ENCODE results near the gene KLF15. TPM values are rescaled to one million over a fixed set of nuclear protein-coding genes. Genes with fewer than 3 reads are reported as not detected.

Gene KLF15
- total and polyA plus RNA-seq, 2 of the 4 experiments (the other 2 are of a cell fraction), result 0.18 to 0.24 TPM

- in situ Hi-C loops (cut with MboI; ENCODE audit: low sequenced_read_pairs), result no loop called here
- H3K23ac ChIP-seq (ENCODE audit: low read depth, low read length), result no peak overlapping the region
- peaks cover 10% of the 10 kb centered on the region for H3K9me1 ChIP-seq (ENCODE audit: insufficient read depth, low read length)
- no peak overlapping the region for H2AK5ac ChIP-seq (ENCODE audit: low read depth, low read length)
- H3K4me2 ChIP-seq (ENCODE audit: low read depth, low read length), result no peak overlapping the region
- no peak overlapping the region for H4K8ac ChIP-seq (ENCODE audit: low read depth in 2 of 2, low read length in 2 of 2)
- no peak overlapping the region for H2BK15ac ChIP-seq (ENCODE audit: low read depth, low read length)
- H2BK120ac ChIP-seq (ENCODE audit: low read depth, low read length), result no peak overlapping the region
- POLR2A ChIA-PET (ENCODE audit: unreplicated experiment), result no interaction called here
- DNase-seq, result no peak
- CTCF ChIA-PET, result no interaction called here
- no peak overlapping the region for H3K27ac ChIP-seq (ENCODE audit: insufficient read depth, low read length)
- no peaks in the 10 kb centered on the region for H4K20me1 ChIP-seq (ENCODE audit: insufficient read depth, low read length)
- no peaks in the 10 kb centered on the region for H3K79me1 ChIP-seq (ENCODE audit: low read depth in 1 of 2, low read length in 2 of 2)
- no peak for ATAC-seq (ENCODE audit: low read depth)
- WGBS, 2 experiments (ENCODE audit: extremely low coverage in 2 of 2, insufficient read length in 1 of 2), result no CpG with 5 or more reads among the region's 5 CpGs
- BruUV-seq (replicated peaks), result no TSS peak
- no peak overlapping the region for H4K5ac ChIP-seq (ENCODE audit: low read depth, low read length)
- H3K36me3 ChIP-seq (ENCODE audit: control insufficient read depth, insufficient read depth, low read length), result no peaks in the 10 kb centered on the region
- H4K91ac ChIP-seq (ENCODE audit: insufficient read depth, low read depth, low read length), result no peak overlapping the region
- no peak overlapping the region for H2BK5ac ChIP-seq (ENCODE audit: low read depth, low read length, poor library complexity, severe bottlenecking)
- no peak overlapping the region for H3K9ac ChIP-seq (ENCODE audit: low read depth, low read length)
- H2BK20ac ChIP-seq (ENCODE audit: low read depth, low read length), result no peak overlapping the region
- no peak overlapping the region for H3K18ac ChIP-seq (ENCODE audit: low read depth, low read length)
- H3K27me3 ChIP-seq (ENCODE audit: control insufficient read depth, insufficient read depth, low read length), result no peaks in the 10 kb centered on the region
- dilution Hi-C loops (cut with HindIII; ENCODE audit: low sequenced_read_pairs, unreplicated experiment), result no loop called here
- H3K9me3 ChIP-seq (ENCODE audit: control insufficient read depth, insufficient read depth, low read length), result peaks cover 4% of the 10 kb centered on the region; the same call in 1 of the 2 replicates
- intact Hi-C loops (cut with micrococcal nuclease), result no loop called here
- no peak overlapping the region for H2AFZ ChIP-seq (replicated peaks; ENCODE audit: low read length, poor library complexity)
- H3K4ac ChIP-seq (ENCODE audit: low read depth, low read length), result no peak overlapping the region
- no peak overlapping the region for H3K4me3 ChIP-seq (ENCODE audit: insufficient read depth, low read depth, low read length)
- no peak overlapping the region for H2AK9ac ChIP-seq (replicated peaks; ENCODE audit: low read depth, low read length, poor library complexity)
- peaks cover 11% of the 10 kb centered on the region for H3K4me1 ChIP-seq (ENCODE audit: control insufficient read depth, insufficient read depth, low read length)
- no peak for TF ChIP-seq CEBPB (IDR thresholded peaks at IDR 0.05; ENCODE audit: low read depth, low read length)
- no peak for TF ChIP-seq RFX5 (IDR thresholded peaks at IDR 0.05; ENCODE audit: low read depth, low read length)
- no peak for TF ChIP-seq MAZ (IDR thresholded peaks at IDR 0.05; ENCODE audit: borderline replicate concordance, low read depth, low read length)
- no peak for TF ChIP-seq CHD1 (IDR thresholded peaks at IDR 0.05; ENCODE audit: low read depth, low read length)
- no peak for TF ChIP-seq RCOR1 (IDR thresholded peaks at IDR 0.05; ENCODE audit: insufficient replicate concordance, low read length)
- no peak for TF ChIP-seq SMC3 (IDR thresholded peaks at IDR 0.05; ENCODE audit: low read depth, low read length)
- no peak for TF ChIP-seq NFE2L2 (IDR thresholded peaks at IDR 0.05; ENCODE audit: low read depth, low read length)
- TF ChIP-seq MXI1 (IDR thresholded peaks at IDR 0.05; ENCODE audit: borderline replicate concordance, low read depth, low read length), result no peak
- TF ChIP-seq POLR2A (IDR thresholded peaks at IDR 0.05; ENCODE audit: low read depth, low read length), result no peak
- TF ChIP-seq USF2 (IDR thresholded peaks at IDR 0.05; ENCODE audit: low read depth, low read length), result no peak
- no peak for TF ChIP-seq FOS (IDR thresholded peaks at IDR 0.05; ENCODE audit: low read depth, low read length)
- TF ChIP-seq CTCF (conservative IDR thresholded peaks at IDR 0.05; ENCODE audit: low read depth, low read length), result no peak
- no peak for TF ChIP-seq BHLHE40 (IDR thresholded peaks at IDR 0.05; ENCODE audit: low read depth, low read length)
- TF ChIP-seq MAFK (IDR thresholded peaks at IDR 0.05; ENCODE audit: low read depth, low read length), result no peak
- no peak for TF ChIP-seq ELK1 (IDR thresholded peaks at IDR 0.05; ENCODE audit: borderline replicate concordance, low read depth, low read length)
- TF ChIP-seq RAD21 (IDR thresholded peaks at IDR 0.05; ENCODE audit: low read length), result no peak
- H3K56ac ChIP-seq (ENCODE audit: extremely low read depth, insufficient read depth, low read length), result no peak overlapping the region
- no peak overlapping the region for H3K14ac ChIP-seq (replicated peaks; ENCODE audit: low read depth, low read length)
Measured at GRCh38 chr3:126310816-126311215, 46.4 kb downstream of the KLF15 start.
